CD4-positive, alpha-beta T cell treated with Interleukin-6 at 100 ng/mL for 8 hours (primary cell): ENCODE data around the gene CD3D.

Experiments
- DNase-seq: peaks from one replicate; pipeline ENCODE4 v3.0.0-alpha.2; 2020; ENCODE audit warnings: mixed read lengths, low spot score

The CD3D gene

DNA sequence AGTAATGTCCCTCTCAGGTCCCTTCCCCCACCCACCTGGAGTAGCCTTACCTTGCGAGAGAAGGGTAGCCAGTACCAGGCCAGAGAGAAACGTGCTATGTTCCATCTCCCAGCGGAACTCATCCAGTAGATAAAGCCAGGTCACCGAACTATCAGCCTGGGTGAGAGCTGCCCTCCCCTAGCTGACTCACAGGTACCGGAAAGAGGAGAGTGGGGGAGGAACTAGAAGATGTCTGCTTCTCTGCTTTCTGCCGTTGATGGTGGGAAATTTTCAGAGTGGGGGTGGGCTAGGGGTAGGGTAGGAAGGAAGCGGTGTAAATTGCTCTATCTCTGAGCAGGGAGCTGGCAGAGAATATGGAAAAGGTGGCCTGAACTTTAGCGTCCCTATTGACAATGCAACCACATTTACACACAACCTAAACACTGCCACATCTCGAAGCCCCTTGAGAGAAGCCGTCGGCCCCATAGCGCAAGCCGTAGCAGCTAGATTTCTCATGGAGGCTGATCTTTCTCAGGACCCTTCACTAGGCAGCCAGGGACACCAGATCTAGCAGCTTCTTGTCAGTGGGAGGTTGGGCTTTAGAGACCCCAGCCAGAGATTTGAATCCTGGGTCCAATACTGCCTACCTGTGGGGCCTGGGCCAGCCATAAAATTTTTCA, at the start of gene CD3D:
Gene CD3D, minus strand, starts transcription at position 203 of the 659 bp plus-strand sequence. Its CDS starts 98 bp downstream, at position 105.
- DNase-seq: peak; percentile 81

DNA sequence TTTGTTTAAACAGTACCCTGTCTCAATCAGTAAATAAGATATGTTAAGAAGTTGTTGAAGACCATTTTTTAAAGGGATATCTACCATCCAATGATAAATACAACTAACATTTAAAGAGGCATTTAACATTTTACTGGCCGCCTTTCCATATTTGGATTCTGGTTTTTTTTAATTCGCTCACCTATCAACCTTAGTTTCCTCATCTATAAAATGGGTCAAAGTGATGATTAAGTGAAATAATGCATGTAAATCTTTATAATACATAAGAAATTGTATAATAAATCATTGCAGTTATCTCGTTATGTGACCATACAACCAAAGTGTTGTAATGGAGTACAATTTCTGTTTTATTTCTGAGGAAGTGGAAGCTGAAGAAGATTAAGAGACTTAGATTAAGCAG, 41.2 kb upstream of the CD3D start:
- no peak for DNase-seq

DNA sequence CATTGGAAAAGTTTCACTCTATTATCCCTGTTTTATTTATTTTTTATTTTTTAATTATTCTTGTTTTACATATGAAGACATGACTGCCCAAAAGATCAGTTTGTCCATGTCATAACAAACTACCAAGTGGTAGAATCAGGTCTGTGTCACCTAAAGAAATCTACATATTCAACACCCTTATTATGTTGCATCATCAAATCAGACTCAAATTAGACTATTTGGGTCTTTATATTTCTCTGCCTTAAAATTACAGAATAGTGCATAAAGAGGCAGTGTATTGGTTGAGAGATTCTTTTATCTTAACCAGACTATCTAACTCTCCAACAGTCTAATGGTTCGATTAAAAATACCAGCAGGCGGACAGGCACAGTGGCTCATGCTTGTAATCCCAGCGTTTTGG, 40.4 kb upstream of the CD3D start:
- no peak for DNase-seq

DNA sequence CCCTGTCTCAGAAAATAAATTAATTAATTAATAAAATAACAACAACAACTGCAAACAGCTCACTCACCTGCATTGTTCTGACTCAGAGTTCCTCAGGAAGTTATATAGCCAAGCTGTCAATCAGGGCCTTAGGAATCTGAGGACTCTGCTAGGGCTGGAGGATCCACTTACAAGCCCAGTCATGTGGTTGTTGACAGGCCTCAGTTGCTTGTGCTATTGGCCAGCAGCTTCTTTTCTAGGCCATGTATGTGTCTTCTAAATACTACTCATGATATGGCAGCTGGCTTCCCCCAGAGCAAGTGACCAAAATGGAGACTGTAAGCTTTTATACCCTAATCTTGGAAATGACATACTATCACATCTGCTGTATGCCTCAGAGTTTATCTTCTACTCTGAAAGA, 38.1 kb upstream of the CD3D start:
- DNase-seq: no peak

DNA sequence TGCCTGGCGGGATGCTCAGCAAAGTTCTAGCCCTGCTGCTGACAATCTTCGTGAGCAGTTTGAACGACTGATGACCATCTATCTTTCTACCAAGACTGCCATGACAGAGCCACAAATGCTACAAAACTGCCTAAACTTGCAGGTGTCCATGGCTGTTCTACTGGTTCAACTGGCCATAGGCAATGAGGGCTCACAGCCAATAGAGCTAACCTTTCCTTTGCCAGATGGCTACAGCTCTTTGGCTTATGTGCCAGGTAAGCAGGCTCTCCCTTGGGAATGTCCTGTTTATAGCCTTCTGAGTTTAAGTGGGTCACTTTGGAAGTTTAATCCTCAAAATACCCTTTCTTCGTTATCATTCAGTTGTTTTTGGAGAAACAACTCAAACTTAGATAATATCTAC, 37.0 kb upstream of the CD3D start:
- DNase-seq: no peak

DNA sequence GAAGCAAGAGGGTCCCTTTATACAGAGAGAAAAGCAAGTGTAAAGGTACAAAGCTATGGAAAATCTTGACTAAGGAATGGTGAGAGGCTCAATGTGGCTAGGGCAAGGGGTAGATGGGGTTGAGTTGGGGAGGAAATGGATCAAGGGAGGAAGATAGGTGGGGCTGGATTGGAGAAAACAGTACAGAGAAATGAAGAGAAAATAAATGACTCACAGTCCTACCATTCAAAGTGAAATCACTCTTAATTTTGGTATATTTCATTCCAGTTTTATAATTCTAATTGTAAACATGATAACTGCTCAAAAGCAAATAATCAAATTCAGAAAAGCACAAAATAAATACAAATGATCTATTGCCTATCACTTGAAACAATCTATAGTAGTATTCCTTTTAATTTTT, 33.5 kb upstream of the CD3D start:
- DNase-seq: no peak

DNA sequence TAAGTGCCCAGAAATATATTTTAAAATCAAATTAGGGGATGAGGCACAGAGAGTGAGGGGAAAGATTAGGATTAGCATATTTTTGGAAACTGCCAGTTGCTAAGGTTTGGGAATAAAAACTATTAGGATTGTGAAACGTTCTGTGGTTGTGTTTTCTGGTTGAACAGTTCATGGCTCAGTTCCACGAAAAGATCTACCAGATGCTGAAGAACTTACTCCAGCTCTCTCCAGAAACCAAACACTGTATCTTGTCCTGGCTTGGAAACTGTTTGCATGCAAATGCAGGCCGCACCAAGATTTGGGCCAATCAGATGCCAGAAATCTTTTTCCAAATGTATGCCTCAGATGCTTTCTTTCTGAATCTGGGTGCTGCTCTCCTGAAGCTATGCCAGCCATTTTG, 32.2 kb upstream of the CD3D start:
- no peak for DNase-seq

DNA sequence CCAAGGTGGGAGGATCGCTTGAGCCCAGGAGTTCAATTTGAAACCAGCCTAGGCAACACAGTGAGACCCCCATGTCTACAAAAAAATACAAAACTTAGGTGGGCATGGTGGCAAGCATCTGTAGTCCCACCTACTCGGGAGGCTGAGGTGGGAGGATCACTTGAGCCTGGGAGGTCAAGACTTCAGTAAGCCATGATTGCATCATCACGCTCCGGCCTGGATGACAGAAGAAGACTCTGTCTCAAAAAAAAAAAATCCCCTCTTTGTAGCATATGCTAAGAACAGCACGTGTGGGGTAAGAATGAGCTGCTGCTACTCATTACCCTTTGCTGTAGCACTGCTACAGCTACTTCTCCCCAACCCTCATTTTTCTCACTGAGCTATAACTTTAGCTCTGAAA, 31.4 kb upstream of the CD3D start:
- DNase-seq: no peak

DNA sequence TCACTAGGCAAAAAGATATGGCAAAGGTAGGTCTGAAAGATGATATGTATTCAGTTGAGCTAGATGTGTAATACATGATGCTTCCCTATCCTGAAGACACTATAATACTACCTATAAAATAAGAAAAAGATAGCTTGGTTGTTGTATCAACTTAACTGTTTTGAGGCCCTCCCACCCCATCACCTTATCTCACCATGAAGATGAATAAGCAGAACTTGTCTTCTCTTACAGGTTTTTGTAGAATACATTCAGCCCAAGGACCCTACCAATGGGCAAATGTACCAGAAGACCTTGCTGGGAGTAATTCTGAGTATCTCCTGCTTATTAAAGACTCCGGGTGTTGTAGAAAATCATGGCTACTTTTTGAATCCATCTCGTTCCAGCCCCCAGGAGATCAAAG, 30.8 kb upstream of the CD3D start:
- DNase-seq: no peak

DNA sequence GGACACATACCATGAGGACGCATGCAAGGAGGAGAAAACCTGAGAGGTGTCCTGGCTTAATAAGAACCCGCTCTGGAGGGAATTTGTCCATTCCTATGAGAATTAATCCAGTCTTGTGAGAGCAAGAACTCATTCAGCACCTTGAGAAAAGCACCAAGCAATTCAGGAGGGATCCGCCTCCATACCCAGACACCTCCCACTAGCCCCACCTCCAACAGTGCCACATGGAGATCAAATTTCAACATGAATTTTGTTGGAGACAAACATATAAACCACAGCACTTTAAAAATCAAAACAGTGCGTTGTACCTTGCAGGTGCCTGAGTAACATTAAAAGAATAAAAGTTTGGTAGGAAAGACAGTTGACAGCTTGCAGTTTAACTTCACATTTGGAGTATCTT, 28.3 kb upstream of the CD3D start:
- DNase-seq: no peak

DNA sequence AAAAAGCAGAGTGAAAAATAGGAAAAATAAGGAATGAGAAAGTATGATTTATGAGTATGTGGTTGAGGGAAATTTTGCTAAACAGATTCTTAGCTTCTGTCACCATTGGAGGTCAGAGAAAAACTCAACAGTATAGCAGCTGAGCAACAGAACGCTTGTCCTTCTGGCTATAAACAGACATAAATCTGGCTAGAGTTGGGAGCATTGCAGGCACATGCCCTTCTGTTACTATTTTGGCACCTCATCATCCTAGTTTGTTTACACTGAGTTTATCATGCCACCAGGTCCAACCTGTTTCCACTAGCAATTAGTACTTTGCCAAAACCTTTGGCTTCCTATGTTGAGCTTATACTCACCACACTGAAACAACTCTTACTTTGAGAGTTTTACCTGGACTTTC, 23.8 kb upstream of the CD3D start:
- DNase-seq: no peak

DNA sequence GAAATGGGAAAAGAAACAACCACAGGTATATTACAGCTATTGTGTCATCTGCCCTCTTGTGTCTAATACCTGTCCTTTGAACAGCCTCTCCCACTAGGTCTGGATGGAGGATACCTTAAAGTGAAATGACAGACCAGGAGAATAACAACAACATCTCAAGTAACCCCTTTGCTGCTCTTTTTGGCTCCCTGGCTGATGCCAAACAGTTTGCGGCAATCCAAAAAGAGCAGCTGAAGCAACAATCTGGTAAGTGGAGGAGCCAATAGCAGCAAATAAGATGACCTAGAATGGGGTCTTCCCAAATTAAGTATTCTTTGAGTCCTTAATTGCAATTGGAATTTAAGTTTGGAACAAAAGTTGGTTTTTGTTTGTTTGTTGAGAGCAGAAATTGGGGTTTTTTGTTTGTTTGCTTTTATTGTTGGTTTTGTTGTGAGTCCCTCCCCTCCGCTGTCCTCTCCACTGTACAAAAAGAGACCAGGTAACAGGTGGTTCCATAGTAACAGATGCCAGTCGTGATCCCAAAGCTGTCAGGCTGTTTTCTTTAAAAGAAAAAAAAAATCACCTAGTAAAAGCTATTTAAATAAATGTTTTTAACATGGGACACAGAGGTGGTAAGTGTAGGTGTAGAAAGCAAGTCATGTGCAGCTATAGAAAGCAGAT, 22.6 kb upstream of the CD3D start:
- DNase-seq: no peak

DNA sequence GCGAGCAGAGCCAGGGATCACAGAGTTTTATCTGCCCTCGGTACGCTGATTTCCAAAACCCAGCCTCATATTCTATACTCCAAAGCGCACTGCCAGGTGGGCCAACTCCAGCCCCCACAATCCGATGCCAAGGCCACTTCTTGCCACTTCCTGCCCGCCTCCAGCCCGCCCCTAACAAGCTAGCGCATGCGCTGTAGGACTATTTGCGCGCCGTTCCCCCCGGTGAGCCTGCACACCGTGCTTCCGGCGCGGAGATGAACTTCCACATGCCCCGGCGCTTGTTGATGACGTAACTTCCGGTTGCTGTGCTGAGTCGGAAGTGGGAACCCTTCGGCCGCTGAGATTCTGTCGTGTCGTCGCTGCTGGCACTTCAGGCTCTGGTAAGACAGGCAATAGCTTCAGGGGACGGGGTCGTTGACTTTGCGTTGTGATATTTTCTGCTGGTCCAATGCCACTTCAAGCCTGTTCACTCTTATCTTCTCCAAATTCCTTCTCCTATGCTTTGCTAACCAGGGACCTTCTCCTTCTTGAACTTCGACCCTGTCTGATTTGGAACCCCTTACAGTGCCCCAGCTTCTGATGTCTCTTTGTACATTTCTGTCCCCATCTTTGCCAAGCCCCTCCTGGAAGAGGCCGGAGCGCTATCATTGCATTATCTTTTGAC, 16.9 kb upstream of the CD3D start, which contains the start of gene UBE4A:
Gene UBE4A, plus strand, starts transcription at position 306 of the 664 bp plus-strand sequence. CDS start 5,481 bp downstream, outside the sequence.
- DNase-seq: peak; percentile 98

DNA sequence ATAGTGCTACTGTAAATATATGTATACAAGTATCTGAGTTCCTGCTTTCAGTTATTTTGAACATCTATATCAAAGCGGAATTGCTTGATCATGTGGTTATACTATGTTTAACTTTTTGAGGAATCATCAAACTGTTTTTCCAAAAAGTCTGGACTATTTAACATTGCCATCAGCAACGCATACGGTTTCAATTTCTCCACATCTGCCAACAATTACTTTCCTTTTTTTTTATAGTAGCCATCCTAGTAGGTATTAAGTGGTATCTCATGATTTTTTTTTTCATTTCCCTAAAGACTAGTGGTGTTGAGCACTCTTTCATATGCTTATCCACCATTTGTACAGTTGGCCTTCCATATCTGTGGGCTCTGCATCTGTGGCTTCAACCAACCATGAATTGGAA, 15.6 kb upstream of the CD3D start:
- DNase-seq: no peak

DNA sequence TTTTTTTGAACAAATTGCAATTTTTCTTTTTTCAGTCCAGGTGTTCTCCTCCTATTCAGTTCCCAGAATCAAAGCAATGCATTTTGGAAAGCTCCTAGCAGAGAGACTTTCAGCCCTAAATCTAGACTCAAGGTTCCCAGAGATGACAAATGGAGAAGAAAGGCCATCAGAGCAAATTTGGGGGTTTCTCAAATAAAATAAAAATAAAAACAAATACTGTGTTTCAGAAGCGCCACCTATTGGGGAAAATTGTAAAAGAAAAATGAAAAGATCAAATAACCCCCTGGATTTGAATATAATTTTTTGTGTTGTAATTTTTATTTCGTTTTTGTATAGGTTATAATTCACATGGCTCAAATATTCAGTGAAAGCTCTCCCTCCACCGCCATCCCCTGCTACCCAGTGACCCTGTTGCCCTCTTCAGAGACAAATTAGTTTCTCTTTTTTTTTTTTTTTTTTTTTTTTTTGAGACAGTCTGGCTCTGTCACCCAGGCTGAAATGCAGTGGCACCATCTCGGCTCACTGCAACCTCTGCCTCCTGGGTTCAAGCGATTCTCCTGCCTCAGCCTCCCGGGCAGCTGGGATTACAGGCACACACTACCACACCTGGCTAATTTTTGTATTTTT, 10.7 kb upstream of the CD3D start:
- peak; percentile 43 for DNase-seq

DNA sequence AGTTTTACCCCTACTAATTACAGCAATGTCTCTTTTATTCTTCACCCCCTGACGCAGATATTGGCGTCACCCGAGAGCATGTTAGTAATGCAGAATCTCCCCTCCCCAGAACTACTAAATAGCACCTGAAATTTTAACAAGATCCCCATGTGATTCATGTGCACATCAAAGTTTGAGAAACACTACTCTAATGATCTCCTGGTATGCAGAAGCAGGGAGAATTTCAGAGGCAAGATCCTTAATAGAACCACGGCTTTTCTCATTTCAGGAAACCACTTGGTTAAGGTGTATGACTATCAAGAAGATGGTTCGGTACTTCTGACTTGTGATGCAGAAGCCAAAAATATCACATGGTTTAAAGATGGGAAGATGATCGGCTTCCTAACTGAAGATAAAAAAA, 7.0 kb upstream of the CD3D start:
- DNase-seq: no peak

DNA sequence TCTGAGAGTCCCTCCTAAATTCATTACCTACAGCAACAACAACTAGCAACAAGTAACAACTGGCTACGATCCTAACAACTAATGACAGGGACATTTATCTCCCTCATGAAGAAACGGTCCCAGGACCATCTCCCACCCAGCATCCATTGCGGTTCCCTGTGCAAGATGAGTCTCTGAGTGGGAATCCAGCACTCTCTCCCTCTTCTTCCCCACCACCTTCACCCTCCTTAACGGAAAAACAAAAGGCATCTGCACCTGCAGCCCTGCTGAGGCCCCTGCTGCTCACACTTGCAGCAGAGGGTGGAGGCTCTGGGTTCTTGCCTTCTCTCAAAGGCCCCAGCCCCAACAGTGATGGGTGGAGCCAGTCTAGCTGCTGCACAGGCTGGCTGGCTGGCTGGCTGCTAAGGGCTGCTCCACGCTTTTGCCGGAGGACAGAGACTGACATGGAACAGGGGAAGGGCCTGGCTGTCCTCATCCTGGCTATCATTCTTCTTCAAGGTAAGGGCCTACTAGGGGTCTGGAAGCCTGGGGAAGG, 1.5 kb upstream of the CD3D start, which contains the start of gene CD3G:
Gene CD3G, plus strand, starts transcription at position 364 of the 535 bp plus-strand sequence. Its CDS starts 80 bp downstream, at position 444.
- DNase-seq: peak; percentile 85

DNA sequence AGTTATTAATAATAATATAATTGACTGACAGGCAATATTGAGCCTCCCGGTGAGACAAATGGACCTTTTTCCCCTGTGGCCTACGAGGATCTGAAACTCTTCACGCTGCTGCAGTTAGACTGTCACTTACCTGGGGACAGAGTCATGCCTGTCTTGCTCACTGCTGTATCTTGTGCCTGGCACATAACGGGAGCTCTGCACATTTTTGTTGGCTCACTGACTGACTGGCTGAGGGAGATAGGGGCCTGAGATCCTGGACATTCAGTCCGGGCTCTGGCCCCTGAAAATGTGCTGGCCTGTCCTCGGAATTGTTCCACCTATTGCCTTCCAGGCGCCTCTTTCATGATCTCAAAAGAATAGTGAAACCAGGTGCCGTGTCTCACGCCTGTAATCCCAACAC, 743 bp upstream of the CD3D start:
- DNase-seq: no peak

DNA sequence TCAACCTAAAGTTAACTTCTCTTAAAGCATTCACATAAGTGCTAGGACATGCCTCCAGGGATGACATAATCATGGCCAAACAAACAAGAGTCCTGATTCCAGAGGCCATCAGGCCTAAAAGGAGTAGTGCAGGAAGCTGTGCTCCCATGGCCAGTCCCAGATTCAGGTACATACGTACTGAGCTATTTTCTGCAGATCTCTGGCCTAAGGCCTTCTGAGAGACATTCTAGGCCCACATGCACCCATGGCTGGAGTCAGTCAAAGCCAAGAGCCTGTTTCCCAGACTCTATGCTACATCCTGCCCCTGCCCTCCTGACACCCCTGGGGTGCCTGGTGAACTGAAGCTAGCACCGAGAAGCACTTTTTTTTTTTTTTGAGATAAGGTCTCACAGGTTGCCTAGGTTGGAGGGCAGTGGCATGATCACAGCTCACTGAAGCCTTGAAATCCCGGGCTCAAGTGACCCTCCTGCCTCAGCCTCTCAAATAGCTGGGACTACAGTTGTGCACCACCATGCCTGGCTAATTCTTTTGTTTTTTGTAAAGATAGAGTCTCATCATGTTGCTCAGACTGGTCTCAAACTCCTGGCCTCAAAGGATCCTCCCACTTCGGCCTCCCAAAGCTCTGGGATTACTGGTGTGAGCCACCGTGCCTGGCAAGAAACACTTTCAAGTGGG, 553 bp downstream of the CD3D start:
- DNase-seq: no peak

DNA sequence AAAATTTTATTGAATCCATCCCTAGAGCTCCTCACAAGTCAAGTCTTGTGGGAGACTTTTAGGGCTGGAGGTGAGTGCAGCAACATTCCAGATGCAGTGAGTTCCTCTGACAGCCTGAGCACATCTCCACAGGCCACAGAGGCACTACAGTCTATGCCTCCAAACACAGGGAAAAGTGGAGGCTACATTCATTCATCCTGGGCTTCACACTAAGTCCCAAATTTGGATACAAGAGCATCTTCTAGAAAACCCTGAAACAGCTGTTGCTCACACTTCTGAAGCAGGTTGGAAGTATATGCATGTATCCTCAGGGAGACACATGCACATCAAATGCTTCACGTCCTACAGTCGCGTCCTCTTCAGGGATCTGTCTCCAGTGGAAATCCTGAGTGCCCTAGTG, 1.2 kb downstream of the CD3D start:
- no peak for DNase-seq

DNA sequence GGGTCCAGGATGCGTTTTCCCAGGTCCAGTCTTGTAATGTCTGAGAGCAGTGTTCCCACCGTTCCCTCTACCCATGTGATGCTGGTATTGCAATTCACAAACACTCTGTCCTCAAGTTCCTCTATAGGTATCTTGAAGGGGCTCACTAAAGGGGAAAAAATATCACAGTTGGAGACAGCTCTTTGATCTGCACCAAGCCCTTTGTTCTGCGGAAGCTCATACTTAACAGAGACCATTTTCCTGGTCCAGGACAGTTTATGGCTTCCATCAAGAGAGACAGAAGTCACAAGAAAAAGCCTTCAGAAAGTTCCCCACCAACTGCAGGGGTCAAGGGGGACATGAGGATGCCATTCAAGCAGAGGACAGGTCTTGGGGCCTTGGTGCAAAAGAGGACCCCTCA, 2.1 kb downstream of the CD3D start:
- DNase-seq: no peak
